GM12878 (cell line): Measurements from ENCODE around the gene TEX13B.

ENCODE experiments used
- CEBPB ChIP-seq, 2 experiments: fragments of 150-350 bp in 1 of 2; IDR thresholded peaks; 2 replicates each; pipeline ENCODE4 v1.6.1; 2012 to 2014; ENCODE audit warnings: low read depth in 2 of 2, low read length in 2 of 2, borderline replicate concordance in 1 of 2, inconsistent platforms in 1 of 2
- CHD4 ChIP-seq: fragments of 200-600 bp; sonication (generic); IDR thresholded peaks from 2 replicates; pipeline ENCODE4 v1.6.1; 2016; ENCODE audit warnings: mild to moderate bottlenecking
- EGR1 ChIP-seq, 2 experiments: IDR thresholded peaks; 1 replicate in 1 of 2; 2 replicates in 1 of 2; pipeline ENCODE4 v1.6.1; 2011 to 2012; ENCODE audit warnings: low read depth in 2 of 2, low read length in 2 of 2, borderline replicate concordance in 1 of 2, mild to moderate bottlenecking in 1 of 2, moderate library complexity in 1 of 2
- FOS ChIP-seq: IDR thresholded peaks from 3 replicates; pipeline ENCODE4 v1.6.1; 2011; ENCODE audit warnings: borderline replicate concordance; ENCODE audit not compliant: insufficient read length; ENCODE audit errors: extremely low read depth
- JUND ChIP-seq: IDR thresholded peaks from 2 replicates; pipeline ENCODE4 v1.6.1; 2012; ENCODE audit warnings: low read depth, mild to moderate bottlenecking, low read length, improper control_type of control experiment, moderate library complexity
- MEF2A ChIP-seq: IDR thresholded peaks from 2 replicates; pipeline ENCODE4 v1.6.1; 2011; ENCODE audit warnings: low read depth, mild to moderate bottlenecking, low read length, moderate library complexity; ENCODE audit not compliant: insufficient read depth
- MTA2 ChIP-seq: fragments of 450-650 bp; IDR thresholded peaks from 2 replicates; pipeline ENCODE4 v1.6.1; 2016; ENCODE audit warnings: low read depth, mild to moderate bottlenecking, moderate library complexity
- POLR2AphosphoS5 ChIP-seq: IDR thresholded peaks from 2 replicates; pipeline ENCODE4 v1.6.1; 2011; ENCODE audit warnings: mild to moderate bottlenecking, low read length, inconsistent platforms
- RAD21 ChIP-seq: IDR thresholded peaks from 2 replicates; pipeline ENCODE4 v1.6.1; 2011; ENCODE audit warnings: mild to moderate bottlenecking, low read depth, low read length, moderate library complexity; ENCODE audit not compliant: insufficient read depth
- SMAD1 ChIP-seq: fragments of 450-650 bp; IDR thresholded peaks from 2 replicates; pipeline ENCODE4 v1.6.1; 2018; ENCODE audit warnings: mild to moderate bottlenecking, low read depth; ENCODE audit not compliant: partially characterized antibody
- TCF12 ChIP-seq: IDR thresholded peaks from 2 replicates; pipeline ENCODE4 v1.6.1; 2011; ENCODE audit warnings: low read depth, mild to moderate bottlenecking, low read length
- TF ChIP-seq, protein P1 (sequence below), 3 experiments: IDR thresholded peaks in 2 of 3; conservative IDR thresholded peaks in 1 of 3; 2 replicates each; pipeline ENCODE4 v1.5.1; 2011; ENCODE audit warnings: low read depth in 3 of 3, low read length in 3 of 3, mild to moderate bottlenecking in 3 of 3, control low read depth in 2 of 3, moderate library complexity in 2 of 3, inconsistent platforms in 1 of 3, mixed read lengths in 1 of 3; ENCODE audit not compliant: control insufficient read depth in 2 of 3, insufficient read depth in 1 of 3; ENCODE audit errors: extremely low read depth in 1 of 3
- TF ChIP-seq, protein P2 (sequence below): IDR thresholded peaks from 2 replicates; pipeline ENCODE4 v1.6.1; 2012; ENCODE audit warnings: mild to moderate bottlenecking, low read depth, low read length
- TF ChIP-seq, protein P3 (sequence below): IDR thresholded peaks from 2 replicates; pipeline ENCODE4 v1.6.1; 2011; ENCODE audit warnings: low read depth, mild to moderate bottlenecking, low read length, moderate library complexity, borderline replicate concordance; ENCODE audit errors: extremely low read depth

DNA sequence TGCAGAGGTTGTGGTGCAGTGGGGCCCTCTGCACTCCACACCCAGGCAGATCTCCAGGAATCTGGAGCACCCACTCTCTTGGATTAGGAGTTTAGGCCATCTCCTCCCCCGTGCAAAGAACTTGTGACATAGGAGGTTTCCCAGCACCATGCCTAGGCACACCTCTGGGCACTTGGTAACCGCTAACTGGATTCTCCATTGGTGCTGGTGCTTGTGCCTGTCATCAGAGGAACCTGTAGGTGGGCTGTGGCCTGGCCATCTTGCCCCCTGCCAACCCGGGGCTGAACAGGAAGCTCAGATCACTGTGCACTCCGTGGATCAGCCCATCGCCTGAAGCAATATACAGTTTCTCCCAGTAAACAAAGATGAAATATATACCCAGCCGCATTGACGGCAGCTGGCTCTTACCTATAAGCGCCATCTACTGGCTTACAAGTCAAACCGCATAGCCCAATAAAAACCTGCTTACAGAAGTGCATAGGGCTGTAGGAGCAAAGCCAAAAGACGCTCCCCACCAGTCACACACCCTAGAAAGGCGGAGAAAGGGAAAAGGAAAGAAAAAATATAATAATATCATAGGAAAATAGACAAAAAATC, 19.1 kb upstream of the TEX13B start:
- TF ChIP-seq CEBPB (IDR thresholded peaks at IDR 0.05; ENCODE audit: borderline replicate concordance in 1 of 2, low read depth in 2 of 2, low read length in 2 of 2): no peak
- TF ChIP-seq POLR2AphosphoS5: no peak
- TF ChIP-seq EGR1 (IDR thresholded peaks at IDR 0.05; ENCODE audit: borderline replicate concordance in 1 of 2, low read depth in 2 of 2, low read length in 2 of 2): no peak
- TF ChIP-seq MEF2A: no peak
- TF ChIP-seq, protein P1, sequence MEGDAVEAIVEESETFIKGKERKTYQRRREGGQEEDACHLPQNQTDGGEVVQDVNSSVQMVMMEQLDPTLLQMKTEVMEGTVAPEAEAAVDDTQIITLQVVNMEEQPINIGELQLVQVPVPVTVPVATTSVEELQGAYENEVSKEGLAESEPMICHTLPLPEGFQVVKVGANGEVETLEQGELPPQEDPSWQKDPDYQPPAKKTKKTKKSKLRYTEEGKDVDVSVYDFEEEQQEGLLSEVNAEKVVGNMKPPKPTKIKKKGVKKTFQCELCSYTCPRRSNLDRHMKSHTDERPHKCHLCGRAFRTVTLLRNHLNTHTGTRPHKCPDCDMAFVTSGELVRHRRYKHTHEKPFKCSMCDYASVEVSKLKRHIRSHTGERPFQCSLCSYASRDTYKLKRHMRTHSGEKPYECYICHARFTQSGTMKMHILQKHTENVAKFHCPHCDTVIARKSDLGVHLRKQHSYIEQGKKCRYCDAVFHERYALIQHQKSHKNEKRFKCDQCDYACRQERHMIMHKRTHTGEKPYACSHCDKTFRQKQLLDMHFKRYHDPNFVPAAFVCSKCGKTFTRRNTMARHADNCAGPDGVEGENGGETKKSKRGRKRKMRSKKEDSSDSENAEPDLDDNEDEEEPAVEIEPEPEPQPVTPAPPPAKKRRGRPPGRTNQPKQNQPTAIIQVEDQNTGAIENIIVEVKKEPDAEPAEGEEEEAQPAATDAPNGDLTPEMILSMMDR (IDR thresholded peaks at IDR 0.05 in 2 of 3, conservative IDR thresholded peaks at IDR 0.05 in 1 of 3; ENCODE audit: control insufficient read depth in 2 of 3, extremely low read depth in 1 of 3, insufficient read depth in 1 of 3, low read depth in 3 of 3, low read length in 3 of 3): peak; percentile 55 to 70 (median 66)
- no peak for TF ChIP-seq TCF12
- TF ChIP-seq, protein P2, sequence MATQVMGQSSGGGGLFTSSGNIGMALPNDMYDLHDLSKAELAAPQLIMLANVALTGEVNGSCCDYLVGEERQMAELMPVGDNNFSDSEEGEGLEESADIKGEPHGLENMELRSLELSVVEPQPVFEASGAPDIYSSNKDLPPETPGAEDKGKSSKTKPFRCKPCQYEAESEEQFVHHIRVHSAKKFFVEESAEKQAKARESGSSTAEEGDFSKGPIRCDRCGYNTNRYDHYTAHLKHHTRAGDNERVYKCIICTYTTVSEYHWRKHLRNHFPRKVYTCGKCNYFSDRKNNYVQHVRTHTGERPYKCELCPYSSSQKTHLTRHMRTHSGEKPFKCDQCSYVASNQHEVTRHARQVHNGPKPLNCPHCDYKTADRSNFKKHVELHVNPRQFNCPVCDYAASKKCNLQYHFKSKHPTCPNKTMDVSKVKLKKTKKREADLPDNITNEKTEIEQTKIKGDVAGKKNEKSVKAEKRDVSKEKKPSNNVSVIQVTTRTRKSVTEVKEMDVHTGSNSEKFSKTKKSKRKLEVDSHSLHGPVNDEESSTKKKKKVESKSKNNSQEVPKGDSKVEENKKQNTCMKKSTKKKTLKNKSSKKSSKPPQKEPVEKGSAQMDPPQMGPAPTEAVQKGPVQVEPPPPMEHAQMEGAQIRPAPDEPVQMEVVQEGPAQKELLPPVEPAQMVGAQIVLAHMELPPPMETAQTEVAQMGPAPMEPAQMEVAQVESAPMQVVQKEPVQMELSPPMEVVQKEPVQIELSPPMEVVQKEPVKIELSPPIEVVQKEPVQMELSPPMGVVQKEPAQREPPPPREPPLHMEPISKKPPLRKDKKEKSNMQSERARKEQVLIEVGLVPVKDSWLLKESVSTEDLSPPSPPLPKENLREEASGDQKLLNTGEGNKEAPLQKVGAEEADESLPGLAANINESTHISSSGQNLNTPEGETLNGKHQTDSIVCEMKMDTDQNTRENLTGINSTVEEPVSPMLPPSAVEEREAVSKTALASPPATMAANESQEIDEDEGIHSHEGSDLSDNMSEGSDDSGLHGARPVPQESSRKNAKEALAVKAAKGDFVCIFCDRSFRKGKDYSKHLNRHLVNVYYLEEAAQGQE: no peak
- TF ChIP-seq MTA2: no peak
- no peak for TF ChIP-seq FOS
- TF ChIP-seq RAD21: peak; percentile 48
- TF ChIP-seq, protein P3, sequence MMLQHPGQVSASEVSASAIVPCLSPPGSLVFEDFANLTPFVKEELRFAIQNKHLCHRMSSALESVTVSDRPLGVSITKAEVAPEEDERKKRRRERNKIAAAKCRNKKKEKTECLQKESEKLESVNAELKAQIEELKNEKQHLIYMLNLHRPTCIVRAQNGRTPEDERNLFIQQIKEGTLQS: no peak
- TF ChIP-seq SMAD1: no peak
- no peak for TF ChIP-seq CHD4
- TF ChIP-seq JUND: no peak
